CD4-positive, alpha-beta T cell treated with Interferon gamma for 1 hour (primary cell): ENCODE data around the gene ZNF467.
A peak's percentile ranks its signal among the peaks of the same experiment; 100 is the strongest.

Experiments
- DNase-seq: peaks from one replicate; pipeline ENCODE4 v3.0.0-alpha.2; 2020

ZNF467 gene

DNA sequence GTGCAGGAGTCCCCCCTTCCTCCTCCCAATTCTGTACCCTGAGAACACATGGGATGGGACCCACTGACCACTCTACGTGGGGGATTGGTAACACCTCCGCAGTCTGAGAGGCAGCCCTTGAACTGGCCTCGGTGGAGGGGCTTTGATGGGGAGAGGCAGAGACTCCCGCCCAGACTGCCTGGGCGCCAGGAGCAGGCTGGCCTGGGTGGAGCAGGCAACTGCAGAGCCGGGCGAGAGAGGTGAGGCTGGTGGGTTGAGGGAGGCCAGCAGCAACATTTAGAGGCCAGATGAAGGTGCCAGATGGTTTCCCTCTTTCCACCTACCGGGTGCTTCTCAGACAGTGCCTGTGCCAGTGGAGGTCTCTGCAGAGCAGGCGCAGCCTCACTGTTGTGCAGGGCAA is 30.7 kb upstream of the ZNF467 start:
- DNase-seq: no peak

DNA sequence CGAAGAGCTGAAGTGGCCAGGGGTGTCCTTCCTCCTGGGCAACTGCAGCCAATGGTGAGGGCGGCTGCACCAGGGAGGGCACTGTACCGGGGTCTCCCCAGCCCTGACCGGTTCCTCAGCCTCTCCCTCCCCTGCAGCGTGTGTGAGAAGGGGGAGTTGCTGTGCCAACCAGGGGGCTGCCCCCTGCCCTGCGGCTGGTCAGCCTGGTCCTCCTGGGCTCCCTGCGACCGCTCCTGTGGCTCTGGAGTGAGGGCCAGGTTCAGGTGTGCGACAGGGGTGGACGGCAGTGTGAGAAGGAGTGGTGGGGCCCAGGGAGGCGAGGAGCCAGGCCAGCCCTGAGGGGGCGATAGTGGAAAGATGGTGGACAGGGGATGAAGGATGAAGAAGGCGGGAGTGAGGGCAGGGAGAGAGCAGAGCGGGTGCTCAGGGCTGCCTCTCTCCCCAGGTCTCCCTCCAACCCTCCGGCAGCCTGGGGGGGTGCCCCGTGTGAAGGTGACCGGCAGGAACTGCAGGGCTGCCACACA is 30.2 kb upstream of the ZNF467 start:
- DNase-seq: no peak

DNA sequence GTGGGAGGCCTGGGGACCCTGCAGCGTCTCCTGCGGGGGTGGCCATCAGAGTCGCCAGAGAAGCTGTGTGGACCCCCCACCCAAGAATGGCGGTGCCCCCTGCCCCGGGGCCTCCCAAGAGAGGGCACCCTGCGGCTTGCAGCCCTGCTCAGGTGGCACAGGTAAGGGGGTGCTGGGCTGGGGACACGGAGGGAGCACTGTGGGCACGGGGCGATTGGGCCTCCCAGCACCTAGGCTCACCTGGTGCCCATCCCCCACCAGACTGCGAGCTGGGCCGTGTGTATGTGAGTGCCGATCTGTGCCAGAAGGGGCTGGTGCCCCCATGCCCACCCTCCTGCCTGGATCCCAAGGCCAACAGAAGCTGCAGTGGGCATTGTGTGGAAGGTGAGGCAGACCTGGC is 29.6 kb upstream of the ZNF467 start:
- DNase-seq: no peak

DNA sequence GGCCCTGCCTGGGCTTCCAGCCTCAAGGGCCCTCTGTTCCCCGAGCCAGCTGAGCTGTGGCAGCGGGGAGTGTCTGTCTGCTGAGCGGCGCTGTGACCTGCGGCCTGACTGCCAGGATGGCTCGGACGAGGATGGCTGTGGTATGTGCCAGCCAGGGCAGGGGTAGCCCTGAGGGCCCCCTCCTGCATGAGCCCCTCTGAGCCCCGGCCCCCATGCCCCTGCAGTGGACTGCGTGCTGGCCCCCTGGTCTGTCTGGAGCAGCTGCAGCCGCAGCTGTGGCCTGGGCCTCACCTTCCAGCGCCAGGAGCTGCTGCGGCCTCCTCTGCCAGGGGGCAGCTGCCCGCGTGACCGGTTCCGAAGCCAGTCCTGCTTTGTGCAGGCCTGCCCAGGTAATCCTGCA is 28.4 kb upstream of the ZNF467 start:
- DNase-seq: no peak

DNA sequence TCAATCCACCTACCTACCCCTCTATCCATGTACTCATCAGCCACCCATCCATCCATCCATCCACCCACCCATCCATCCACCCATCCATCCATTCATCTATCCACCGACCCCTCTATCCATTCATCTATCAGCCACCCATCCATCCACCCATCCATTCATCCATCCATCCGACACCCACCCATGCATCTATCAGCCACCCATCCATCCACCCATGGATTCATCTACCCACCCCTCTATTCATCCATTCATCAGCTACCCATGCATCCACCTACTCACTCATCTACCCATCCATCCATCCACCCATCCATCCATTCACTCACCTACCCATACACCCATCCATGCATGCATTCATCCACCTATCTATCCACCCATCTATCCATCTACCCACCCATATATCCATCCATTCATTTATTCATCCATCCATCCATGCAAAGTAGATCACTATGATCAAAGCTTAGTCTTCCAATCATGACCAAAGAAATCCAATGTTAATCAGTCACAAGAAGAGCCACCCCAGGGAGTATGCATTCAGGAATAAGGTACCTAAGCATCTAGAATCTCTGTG is 27.7 kb upstream of the ZNF467 start:
- no peak for DNase-seq

DNA sequence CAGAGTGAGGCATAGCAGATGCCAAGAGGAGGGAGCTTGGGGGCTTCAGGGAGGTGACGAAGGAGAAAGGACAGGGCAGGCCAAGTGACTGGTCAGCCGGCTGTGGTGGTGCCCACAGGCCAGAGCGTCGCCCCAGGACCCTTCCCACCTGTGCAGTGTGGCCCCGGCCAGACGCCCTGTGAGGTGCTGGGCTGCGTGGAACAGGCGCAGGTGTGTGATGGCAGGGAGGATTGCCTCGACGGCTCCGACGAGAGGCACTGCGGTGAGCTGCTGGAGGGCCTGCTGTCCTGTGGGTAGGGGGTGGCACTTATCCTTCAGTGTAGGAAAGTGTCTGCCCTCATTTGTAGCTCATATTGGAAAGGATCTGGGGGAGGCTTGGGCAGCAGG is 26.8 kb upstream of the ZNF467 start:
- no peak for DNase-seq

DNA sequence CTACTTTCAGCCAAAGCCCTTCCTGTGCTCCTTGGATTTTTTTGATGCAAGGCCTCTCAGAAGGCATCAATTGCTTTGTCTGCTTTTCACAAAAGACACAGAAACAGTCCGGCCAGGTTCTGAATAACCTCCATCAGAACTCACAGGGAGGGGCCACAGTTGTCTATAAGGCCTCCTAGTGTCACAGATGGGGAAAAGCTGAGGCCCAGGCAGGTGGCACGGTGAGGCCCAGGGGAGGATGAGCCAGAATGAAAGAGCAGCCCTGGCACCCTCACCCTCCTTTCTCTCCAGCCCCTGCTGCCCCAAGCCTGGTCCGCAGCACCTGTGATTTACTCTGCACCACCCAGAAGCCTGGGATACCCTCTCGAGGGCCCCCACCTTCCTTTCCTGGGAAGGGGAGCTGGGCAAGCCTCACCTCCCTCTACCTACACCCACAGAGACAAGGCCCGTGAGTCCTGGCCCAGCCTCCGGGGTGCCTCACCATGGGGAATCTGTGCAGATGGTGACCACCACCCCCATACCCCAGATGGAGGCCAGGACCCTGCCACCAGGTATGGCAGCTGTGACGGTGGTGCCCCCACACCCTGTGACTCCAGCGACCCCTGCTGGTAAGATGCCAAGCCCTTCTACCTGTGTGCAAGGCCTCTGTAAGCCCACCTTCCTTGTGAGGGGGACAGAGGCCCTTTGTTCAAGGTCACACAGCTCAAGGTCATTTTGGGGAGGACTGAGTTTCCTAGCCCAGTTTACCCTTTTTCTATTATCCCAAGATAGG is 26.2 kb upstream of the ZNF467 start:
- peak; percentile 43 for DNase-seq

DNA sequence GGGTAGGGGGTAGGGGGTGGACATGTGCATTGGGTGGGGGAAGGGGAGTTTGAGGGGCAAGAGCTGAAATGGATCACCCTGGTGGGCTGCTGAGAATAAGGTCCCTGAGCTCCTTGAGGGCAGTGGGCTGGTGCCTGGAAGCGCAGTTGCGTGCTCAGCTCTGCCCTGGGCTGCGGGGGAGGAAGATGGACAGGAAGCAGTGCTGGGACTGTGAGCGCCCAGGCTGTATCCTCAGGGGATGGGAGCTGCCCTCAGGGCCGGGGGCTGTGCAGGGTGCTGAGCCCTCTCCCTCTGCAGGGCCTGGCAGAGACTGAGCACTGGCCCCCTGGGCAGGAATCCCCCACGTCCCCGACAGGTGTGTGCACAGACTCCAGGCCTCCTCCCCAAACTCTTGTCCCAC is 24.4 kb upstream of the ZNF467 start:
- DNase-seq: no peak

DNA sequence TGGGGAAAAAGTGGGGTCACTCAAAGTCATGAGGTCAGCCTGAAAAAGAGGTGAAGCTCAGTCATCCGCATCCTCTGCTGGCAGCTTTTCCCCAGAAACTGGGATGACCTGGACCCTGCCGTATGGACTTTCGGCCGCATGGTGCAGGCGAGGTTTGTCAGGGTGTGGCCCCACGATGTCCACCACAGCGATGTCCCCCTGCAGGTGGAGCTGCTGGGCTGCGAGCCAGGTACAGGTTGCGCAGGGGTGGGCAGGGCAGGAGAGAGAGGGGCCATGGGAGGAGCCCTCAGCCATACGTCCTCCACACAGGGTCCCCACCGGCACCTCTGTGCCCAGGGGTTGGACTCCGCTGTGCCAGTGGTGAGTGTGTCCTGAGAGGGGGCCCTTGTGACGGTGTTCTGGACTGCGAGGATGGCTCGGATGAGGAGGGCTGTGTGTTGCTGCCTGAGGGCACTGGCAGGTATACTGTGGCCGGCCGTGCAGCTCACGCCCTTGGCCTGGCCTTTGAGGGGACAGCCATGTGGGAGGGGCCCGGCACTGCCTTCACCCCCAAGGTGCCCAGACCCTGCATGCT is 23.0 kb upstream of the ZNF467 start:
- DNase-seq: no peak

DNA sequence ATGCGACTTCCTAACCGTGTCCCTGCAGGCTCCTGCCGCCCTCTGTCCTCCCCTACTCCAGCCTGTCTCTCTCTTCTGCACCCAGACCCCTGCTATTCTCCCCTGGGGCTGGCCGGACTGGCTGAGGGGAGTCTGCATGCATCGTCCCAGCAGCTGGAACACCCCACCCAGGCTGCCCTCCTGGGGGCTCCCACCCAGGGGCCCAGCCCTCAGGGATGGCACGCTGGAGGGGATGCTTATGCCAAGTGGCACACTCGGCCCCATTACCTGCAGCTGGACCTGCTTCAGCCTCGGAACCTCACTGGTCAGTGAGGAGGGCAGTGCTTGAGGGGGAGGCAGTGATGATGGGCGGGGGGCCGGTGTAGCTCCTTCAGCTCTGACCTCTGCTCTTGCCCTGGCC is 21.7 kb upstream of the ZNF467 start:
- no peak for DNase-seq

DNA sequence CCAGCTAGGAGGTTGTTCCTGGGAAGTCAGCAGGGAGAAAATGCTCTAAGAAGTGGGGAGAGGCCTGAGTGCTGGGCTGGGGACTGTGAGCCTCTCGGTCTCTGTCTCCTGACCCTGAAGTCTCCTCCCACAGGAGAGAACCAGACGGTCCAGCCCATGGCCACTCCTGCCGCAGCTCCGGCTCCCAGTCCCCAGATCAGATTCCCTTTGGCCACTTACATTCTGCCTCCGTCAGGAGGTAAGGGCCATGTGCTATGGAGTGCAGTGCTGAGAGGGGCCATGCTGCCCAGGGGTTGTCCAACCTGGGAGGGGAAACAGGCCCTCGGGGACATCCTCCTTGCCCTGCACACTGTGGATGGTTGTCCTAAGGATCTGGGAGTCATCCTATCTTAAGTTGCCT is 21.3 kb upstream of the ZNF467 start:
- DNase-seq: no peak

DNA sequence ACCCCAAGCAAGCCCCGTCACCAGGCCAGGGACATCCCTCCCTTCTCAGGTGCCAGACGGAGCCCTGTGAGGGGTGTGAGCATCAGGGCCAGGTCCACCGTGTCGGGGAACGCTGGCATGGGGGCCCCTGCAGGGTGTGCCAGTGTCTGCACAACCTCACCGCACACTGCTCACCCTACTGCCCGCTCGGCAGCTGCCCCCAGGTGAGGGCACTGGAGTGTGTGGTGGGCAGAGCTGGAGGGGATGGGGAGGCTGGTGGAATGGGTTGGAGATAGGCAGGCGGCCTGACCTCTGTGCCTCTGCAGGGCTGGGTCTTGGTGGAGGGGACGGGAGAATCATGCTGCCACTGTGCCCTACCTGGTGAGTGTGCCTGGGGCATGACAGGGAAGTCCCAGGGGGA is 19.9 kb upstream of the ZNF467 start:
- DNase-seq: no peak

DNA sequence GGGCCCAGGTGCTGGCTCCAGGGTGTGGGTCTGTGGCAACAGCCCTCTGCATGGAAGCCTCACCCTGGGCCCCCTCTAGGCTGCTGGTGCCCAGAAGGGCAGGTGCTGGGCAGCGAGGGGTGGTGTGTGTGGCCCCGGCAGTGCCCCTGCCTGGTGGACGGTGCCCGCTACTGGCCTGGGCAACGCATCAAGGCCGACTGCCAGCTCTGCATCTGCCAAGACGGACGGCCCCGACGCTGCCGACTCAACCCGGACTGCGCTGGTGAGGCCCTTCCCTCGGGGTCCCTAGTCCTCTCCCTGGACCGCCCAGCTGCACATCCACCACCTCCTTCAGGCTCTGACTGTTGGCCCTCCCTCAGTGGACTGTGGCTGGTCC is 18.8 kb upstream of the ZNF467 start:
- no peak for DNase-seq

DNA sequence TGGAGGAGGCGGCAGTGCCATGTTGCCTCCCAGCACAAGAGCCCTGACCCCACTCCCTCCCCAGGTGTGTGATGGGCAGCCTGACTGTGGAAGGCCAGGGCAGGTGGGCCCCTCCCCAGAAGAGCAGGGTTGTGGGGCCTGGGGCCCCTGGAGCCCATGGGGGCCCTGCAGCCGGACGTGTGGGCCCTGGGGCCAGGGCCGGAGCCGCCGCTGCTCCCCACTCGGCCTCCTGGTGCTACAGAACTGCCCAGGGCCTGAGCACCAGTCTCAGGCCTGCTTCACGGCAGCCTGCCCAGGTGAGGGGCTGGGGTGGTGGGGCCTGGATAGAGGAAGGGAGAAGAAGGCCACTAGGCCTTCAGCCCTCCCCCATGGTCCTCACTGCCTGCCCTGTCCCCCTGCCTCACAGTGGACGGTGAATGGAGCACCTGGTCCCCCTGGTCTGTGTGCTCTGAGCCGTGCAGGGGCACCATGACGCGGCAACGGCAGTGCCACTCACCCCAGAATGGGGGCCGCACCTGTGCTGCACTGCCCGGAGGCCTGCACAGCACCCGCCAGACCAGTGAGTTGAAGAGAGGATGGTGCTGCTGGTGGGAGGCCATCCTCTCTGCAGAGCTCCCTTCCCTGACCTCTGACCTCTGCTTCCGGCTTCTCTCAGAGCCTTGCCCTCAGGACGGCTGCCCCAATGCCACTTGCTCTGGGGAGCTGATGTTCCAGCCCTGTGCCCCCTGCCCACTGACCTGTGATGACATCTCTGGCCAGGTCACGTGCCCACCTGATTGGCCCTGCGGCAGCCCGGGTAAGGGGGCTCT is 18.2 kb upstream of the ZNF467 start:
- DNase-seq: no peak

DNA sequence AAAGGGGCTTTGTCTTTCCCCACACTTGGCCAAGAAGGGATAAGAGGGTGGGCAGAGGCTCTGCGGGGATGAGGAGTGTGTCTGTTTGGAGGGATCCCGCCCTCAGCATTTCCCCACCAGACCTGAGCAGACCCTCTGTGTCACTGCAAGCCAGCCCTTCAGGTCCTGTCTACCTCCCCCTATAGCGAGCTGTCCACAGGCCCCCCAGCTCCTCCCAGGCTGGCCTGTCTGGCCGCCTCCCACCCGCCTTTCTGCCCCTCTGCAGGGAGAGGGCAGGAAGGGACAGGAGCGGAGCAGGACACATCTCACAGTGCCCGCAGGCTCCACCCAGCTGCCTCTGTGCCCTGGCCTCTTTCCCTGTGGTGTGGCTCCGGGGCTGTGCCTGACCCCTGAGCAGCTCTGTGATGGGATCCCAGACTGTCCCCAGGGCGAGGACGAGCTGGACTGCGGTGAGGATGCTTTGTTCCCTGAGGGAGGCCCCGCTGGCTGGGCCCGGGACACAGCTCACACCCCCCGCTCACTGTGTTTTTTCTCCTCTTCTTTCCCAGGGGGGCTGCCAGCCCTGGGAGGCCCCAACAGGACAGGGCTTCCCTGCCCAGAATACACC is 17.5 kb upstream of the ZNF467 start:
- no peak for DNase-seq

DNA sequence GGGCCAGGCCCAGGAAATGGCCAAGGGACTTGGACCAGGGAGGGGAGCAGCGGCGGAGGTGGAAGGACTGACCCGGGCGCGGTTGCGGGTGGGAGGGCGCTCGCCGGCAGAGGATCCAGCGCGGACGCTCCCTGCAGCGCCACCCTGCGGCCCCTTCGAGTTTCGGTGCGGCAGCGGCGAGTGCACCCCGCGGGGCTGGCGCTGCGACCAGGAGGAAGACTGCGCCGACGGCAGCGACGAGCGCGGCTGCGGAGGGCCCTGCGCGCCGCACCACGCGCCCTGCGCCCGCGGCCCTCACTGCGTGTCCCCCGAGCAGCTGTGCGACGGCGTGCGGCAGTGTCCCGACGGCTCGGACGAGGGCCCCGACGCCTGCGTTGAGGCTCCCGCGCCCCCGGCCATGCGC is 16.8 kb upstream of the ZNF467 start:
- DNase-seq: peak; percentile 26

DNA sequence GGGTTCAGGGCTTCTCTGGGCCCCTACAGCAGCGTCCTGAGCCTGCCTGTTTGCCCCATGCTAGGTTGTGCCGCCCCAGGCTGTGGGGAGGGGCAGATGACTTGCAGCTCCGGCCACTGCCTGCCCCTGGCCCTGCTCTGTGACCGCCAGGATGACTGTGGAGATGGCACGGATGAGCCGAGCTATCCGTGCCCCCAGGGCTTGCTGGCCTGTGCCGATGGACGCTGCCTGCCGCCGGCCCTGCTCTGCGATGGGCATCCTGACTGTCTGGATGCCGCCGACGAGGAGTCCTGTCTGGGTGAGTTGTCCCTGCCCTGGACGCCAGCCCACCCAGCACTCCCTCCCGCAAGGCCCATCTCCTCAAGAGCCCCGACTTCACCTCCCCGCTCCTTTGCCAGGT is 15.7 kb upstream of the ZNF467 start:
- no peak for DNase-seq

DNA sequence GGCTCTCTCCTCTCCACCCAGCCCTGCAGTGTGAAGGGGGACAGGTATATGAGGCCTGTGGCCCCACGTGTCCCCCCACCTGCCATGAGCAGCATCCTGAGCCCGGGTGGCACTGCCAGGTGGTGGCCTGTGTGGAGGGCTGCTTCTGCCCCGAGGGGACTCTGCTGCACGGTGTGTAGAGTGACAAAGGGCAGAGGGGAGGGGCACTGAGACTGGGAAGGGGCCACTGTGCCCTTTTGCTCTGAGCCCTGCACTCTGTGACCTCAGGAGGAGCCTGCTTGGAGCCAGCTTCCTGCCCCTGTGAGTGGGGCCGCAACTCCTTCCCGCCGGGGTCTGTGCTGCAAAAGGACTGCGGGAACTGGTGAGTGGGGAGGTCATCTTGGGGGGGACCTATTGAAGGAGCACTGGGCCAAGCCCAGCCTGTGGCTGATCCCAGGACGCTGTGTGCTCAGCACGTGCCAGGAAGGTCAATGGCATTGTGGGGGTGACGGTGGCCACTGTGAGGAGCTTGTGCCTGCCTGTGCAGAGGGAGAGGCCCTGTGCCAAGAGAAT is 15.0 kb upstream of the ZNF467 start:
- no peak for DNase-seq

DNA sequence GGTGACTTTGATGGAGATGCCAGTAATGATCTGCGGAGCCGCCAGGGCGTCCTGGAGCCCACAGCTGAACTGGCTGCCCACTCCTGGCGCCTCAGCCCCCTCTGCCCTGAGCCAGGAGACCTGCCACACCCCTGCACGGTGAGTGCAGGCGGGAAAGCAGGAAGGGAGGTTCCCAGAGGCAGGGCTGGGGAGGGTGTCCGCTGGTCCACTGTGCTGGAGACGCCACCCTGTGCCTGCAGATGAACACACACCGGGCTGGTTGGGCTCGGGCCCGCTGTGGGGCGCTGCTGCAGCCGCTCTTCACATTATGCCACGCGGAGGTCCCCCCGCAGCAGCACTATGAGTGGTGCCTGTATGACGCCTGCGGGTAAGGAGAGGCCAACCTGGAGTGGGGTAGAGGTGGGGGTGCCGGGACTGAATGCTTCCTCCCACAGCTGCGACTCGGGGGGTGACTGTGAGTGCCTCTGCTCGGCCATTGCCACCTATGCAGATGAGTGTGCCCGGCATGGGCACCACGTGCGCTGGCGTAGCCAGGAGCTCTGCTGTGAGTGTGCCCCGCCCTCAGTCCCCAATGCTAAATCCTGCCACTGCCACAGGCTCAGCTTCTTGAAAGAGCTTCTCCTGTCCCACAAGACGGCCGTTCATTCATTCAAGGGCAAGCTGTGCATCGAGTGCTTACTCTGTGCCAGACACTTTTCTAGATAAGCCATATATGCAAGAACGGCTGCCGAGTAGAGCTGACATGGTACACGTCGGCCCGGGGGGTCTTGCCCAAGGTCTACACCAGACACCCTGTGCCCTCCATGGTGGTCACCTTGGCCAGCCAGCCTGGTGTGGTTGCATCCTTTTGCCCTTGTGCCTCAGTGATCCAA is 14.3 kb upstream of the ZNF467 start:
- DNase-seq: no peak

DNA sequence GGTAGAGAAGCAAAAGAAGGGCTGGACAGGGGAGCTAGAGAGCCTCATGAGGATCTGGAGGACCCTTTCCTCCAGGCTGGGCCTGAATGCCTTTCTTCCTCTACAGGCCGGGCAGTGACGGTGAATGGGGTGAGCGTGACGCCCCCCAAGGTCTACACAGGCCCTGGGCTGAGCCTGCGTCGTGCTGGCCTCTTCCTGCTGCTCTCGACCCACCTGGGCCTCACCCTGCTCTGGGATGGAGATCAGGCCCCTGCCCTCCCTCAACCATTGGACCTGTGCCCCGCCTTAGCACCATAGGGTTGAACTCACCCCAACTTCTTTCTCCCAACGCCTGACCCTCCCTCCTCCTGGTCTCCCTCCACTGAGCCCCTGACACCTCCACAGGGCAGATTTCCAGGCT is 12.6 kb upstream of the ZNF467 start:
- no peak for DNase-seq

DNA sequence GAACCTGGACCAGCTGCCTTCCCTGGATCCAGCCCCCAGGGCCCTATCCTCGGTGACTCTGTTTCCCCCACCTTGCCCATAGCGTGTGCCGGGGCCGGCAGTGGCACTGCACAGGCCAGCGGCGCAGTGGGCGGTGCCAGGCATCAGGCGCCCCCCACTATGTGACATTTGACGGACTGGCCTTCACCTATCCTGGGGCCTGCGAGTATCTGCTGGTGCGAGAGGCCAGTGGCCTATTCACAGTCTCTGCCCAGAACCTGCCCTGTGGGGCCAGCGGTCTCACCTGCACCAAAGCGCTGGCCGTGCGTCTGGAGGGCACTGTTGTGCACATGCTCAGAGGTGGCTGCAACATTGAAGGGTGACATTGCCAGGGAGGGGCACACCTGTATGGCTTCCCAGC is 12.0 kb upstream of the ZNF467 start:
- DNase-seq: no peak

DNA sequence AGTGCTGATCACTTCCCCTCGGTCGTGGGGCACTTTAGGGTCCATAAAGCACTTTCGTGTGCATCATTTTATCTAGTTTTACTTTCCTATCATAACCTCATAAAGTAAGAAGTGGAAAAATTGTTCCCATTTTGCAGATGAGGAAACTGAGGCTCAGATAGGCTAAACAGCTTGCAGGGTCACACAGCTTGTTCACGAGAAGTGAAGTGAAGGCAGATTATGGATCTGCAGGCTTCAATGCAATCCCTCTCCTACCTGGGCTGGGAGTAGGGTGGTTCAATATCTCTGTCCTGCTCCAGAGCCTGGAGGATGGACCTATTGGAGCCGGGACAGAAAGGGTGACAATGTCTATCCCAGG is 10.8 kb upstream of the ZNF467 start:
- no peak for DNase-seq
